NCI-H146 treated with DMSO at 0.1 percent for 48 hours (cell line): ENCODE measurements around the gene ANTKMT.
A peak's percentile ranks its signal among the peaks of the same experiment; 100 is the strongest.

Source experiments
- DNase-seq: peaks from one replicate; lab custom pipeline; 2025; ENCODE audit not compliant: unreplicated experiment; lab: John Stamatoyannopoulos, UW

ANTKMT gene

DNA sequence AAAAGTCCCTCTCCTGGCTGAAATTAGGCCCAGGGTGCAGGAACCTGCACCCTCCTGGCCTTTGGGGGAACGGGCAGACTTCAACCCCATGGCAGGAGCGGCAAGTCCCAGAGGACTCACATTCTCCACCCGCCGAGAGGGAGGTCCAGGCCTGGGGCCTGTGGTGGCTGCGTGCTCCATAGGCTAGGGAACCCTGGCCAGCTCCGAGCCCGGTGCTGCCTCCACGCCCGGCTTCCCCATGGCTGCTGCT lies 5.2 kb downstream of the ANTKMT start:
- DNase-seq: no peak

DNA sequence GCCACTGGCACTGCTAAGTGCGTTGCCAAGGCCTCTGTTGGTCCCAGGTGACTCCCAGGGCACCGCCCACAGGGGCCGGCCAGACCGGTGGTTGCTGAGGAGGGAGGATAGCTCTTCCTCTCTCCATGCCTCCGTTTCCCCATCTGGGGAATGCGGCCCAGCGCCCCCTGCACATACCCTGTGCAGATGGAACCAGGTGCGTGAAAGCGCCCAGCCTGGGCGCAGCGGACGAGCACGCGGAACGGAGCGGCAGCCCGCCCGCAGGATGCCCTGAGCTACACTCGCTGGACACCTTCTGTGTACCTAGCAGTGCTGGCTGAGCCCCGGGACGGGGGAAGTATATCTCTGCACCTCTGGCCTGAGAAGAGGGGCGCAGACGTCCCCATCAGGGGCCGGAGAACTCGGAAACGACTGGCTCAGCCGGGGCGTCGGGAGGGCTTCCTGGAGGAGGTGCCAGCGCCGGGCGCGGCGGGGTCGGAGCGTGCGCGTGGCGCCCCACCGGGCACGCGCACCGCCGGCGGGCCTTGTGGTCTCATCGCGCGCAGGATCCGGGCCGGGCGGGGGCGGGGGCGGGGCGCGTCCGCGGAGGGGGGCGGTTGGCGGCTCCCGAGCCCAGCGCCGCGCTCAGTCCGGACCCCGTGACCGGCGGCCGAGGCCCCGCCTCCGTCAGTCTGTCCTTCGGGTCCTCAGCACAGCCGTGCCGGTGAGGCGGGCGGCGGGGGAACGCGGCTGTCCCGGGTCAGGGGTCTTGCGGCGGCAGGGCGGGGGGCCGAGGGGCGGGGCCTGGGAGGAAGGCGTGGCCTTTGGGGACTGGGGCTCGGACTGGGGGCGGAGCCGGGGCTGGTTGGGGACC lies 5.7 kb downstream of the ANTKMT start, which contains the start of the genes CCDC78 and HAGHL:
Gene CCDC78, minus strand, starts transcription at position 6 of the 853 bp plus-strand sequence. CDS start 76 bp downstream, outside the sequence.
Gene HAGHL, plus strand, starts transcription at position 669 of the 853 bp plus-strand sequence. CDS start 404 bp downstream, outside the sequence.
- peak; percentile 16 for DNase-seq

DNA sequence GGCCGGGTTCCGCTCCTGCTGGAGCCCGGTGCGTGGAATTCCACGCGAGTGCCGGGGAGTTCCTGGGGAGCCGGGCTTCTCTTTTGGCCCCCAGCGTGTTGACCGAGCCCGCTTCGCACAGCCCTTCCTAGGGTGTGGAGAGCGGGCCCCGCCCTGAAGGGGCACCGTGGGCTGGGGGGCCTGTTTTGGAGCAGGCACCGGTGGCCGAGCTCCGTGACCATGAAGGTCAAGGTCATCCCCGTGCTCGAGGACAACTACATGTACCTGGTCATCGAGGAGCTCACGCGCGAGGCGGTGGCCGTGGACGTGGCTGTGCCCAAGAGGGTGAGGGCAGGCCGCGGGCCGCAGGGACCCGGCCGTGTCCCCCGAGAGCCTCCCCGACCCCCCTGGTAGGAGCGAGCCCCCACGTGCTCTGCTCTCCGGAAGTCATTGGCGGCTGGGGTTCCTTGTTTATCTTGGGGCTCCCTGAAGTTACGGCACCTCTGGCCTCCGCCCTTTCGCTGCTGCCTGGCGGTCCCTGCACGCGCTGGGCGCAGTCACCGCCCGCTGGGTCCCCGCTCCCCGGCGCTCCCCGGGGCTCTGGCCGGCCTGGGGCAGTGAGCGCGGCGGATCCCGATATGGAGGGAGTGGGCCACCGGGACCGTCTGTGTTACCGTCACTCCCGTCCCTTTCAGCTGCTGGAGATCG lies 6.5 kb downstream of the ANTKMT start:
- DNase-seq: no peak

DNA sequence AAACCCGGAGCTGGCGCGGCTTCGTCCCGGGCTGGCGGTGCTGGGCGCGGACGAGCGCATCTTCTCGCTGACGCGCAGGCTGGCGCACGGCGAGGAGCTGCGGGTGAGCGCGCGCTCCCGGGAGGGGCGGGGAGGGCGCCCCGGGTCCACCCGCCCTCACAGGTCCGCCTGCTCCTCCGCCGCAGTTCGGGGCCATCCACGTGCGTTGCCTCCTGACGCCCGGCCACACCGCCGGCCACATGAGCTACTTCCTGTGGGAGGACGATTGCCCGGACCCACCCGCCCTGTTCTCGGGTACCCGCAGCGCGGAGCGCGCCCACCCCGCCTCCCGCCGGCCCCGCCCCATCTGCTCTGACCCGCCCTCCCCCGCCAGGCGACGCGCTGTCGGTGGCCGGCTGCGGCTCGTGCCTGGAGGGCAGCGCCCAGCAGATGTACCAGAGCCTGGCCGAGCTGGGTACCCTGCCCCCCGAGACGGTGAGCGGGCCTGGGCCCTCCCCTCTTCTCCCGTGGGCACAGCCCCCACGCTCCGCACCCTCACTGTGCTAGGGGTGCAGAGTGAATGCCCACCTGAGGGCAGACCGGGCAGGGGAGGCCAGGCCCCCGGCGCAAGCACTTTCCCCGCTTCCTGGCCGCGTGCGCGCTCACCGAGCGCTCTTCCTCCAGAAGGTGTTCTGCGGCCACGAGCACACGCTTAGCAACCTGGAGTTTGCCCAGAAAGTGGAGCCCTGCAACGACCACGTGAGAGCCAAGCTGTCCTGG lies 7.4 kb downstream of the ANTKMT start:
- peak; percentile 66 for DNase-seq

DNA sequence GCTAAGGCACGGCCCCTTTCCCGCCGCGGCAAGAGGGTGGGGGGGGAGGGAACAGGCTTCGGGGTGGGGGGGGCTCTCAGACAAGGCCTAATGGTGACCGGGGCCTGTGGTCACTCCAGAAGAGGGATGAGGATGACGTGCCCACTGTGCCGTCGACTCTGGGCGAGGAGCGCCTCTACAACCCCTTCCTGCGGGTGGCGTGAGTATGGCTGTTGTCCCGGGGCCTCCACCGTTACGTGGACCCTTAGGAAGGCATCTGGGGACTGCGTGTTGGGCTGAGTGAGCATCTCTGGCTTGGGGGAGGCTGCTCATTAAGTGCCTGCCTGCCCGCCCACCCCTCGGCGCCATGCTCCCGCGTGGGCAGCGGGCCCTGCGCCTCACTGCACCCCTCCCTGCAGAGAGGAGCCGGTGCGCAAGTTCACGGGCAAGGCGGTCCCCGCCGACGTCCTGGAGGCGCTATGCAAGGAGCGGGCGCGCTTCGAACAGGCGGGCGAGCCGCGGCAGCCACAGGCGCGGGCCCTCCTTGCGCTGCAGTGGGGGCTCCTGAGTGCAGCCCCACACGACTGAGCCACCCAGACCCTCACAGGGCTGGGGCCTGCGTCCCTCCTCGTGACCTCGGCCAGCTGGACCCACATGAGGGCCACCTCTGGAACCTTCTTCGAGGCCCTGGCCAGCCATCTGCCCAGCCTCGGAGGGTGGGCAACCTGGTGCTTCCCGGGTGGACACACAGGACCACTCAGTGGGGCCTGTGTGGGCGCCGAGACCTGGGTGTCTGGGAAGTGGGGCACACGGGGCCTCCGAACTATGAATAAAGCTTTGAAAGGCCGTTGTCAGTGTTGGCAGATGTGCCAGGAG lies 8.2 kb downstream of the ANTKMT start:
- DNase-seq: no peak

DNA sequence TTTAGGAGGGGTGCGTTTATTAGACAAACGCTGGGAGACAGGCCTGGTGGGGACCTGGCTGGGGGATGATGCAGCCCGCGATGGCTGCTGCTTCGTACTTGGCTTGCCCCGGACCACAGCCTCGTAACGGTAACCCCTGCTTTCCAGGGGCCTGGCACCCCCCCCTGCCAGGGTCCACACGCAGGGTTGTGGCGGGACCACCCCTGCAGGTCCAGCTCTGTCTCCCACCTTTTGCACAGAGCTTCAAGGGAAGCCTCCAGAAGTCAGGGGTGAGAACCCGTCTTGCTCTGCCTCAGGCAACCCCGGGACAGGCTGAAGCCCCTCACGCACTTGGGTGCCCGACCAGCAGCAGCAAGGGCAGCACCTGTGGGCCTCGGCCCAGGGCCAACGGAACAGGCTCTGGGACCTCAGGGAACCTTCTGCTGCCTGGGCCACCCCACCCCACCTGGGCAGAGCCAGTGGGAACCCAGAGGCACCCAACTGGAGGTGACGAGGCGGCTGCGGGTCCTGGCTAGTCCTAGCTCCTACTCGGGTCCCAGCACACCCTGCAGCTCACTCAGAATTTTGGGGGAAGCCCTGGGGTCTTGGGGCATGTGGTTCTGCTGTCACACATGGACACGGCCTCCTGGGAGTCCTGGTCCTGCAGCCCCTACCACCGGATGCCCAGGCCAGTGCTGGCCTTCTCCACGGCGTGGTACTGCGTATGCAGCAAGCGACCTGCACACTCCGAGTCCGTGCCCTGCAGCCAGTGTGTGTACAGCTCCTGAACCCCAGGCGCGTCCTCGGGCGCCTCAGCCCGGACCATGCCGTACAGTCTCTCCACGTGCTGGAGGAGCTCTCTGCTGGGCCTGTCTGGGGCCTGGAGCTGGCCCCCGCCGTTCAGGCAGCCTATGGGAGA lies 9.1 kb downstream of the ANTKMT start:
- no peak for DNase-seq

DNA sequence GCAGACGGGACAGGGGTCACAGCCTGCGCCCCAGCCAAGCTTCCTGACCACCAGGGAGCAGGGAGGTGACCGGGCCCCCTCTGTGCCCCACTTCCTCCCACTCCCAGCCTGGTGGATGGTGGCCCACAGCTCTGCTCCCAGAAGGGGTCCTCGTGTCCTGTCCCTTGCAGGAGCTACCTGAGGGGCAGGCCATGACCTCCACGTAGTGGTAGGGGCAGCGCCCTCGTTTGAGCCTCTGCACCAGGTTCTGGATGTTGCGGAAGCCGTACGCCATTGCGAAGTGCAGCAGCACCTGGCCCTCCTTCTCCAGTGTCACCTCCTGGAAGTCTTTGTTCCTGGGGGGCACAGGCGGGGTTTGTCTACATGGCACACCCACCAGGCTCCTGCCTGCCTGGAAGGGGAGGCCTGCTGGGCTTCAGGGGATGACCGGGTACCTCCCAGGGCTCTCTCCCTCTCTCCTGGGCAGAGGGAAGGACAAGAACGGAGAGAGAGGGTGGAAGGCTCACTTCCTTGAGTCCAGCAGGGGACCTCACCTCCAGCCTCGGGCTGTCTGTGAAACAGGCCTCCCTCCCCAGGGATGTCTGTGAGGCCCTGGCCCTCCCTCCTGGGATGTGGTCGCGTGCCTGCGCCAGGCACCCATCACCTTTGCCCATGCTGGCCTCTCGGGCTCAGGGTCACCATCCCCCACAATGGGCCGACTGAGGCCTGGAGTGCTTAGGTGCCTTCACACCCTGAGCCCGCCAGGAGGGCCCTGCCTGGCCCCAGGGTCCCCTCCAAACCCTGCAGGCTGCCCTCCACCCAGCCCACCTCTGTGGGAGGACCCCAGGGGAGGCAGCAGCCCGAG lies 9.9 kb downstream of the ANTKMT start:
- no peak for DNase-seq

DNA sequence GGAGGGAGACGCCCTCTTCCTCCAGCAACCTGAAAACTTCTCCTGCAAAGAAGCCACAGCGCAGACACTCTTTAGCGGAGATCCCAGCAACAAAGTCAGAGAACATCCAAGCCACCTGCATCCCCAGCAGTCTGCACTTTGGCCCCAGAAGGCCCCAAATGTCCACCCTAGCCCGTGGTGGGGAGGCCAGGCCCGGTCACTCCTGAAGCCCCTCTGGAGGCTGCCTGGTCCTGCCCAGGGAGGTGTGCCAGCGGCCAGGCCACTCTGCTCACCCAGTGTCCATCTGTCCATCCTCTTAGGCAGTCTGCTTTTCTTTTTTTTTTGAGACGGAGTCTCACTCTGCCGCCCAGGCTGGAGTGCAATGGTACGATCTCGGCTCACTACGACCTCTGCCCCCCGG lies 11.4 kb downstream of the ANTKMT start:
- no peak for DNase-seq

DNA sequence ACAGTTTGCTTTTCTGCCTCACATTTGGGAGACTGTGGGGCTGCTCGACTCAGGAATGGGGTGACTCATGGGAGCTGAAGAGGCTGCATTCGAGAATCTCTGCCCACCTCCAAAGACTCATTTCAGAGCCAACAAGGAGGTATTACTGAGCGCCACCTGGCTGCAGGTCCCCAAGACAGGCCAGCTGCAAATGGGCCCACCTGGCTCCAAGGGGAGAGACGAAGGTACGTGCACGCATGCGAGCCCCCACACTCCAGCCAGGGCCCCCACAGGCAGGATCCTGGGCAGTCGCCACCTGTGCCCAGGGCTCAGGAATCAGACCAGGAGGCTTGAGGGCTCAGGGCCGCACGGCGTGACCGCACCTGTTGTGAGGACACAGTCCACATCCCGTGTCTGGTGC lies 12.0 kb downstream of the ANTKMT start:
- DNase-seq: no peak

DNA sequence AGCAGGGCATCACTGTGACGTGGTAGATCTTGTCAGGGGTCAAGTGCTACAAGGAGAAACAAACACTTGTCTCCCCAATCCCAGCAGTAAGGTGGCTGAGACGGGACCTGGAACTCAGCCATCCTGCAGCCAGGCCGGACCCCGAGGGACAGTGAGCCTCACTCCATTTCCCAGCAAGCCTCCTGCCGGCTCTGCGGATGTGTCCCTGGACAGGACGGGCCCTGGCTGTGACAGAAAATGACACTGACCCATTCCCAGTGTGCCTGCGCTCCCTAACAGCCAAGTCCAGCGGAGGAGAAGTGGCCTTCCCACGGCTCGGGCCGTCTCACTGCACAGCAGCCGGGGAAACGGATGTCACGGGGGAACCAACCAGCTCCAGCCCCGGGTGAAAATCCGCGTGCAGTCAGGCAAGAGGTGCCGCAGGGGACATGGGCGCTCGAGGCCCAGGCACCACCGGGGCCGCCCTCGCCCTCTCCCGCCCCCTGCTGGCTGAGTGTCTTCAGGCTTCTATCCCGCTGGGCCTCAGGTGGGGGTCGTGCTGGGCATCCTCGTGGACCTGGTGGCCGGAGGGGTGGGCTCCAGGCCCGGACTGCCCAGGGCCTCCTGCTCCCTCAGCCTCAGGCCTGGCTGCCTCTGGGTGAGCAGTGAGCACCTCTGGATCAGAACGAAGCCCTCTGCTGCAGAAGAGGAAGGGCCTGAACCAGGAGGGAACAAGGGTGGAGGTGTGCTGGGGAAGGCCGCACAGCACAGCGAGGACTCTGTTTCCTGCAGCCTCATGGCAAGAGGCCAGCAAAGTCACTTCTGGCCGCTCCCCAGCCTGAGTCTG lies 12.6 kb downstream of the ANTKMT start:
- no peak for DNase-seq

DNA sequence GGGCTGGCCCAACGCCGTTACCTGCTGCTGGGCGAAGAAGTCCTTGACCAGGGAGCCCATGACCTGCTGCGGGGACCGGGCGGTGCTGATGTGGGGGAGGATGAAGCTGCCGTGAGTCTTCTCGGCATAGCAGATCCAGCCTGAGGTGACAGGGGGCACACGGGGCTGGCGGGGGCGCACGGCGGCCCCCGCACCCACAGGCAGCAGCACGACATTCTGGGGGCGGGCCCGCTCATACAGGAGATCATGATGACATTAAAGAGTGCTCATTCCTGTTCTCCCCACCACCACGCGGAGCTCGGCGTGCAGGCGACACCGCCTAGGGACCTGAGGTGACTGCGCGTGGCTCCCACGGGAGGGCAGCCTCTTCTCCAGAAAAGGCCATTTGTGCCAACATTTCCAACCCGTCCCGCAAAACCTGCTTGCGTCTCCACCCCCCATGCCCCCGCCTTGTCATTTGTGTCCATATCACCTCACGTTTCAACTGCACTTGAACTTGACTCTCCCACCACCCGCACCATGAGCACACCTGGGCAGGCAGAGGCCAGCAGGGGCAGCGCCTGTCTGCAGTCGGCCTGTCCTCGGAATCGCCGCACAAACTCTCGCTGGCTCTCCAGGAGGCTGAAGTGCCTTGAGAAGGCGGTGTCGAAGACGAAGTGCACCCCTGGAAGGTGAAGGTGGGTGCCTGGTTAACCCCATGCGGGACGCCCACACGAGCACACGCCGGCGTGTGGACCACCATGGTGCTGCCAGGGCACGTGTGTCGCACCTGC lies 13.4 kb downstream of the ANTKMT start:
- DNase-seq: no peak

DNA sequence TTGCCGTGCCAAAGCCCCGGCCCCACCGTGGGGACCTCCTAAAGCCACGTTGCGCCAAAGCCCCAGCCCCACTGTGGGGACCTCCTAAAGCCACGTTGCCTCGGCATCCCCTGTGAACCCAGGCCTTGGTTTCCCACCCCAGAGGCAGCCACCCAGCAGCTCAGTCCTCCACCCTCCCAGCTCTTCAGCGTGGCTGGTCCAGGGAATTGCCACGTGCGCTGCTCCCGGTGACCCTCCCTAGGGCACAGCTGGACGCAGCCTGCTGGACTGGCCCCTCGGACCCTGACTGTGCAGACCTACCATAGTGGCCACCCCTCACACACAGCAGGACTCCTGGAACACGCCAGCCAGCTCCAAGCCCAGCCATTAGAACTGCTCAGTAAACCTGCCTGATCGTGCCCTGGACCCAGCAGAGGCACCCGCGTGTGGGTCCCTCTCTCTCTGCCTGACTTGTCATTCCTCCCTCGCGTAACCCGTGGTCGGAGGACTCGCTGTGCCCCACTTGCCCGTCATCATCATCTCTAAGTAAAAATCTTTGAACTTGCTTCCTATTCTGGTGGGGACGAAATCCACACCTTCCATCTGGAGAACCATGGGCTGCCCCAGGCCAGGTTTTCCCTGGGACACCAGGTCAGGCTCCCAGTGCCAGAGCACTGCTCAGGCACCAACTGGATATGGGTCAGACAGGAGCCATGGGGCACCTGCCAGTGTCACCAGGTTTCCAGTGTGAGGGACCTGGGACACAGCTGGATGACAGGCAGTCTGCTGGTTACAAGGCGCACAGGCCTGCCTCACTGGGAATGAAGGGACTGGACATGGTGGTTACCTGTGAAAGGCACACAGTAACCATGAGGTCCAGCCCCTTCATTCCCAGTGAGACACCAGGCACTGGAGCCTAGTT lies 14.3 kb downstream of the ANTKMT start:
- DNase-seq: no peak

DNA sequence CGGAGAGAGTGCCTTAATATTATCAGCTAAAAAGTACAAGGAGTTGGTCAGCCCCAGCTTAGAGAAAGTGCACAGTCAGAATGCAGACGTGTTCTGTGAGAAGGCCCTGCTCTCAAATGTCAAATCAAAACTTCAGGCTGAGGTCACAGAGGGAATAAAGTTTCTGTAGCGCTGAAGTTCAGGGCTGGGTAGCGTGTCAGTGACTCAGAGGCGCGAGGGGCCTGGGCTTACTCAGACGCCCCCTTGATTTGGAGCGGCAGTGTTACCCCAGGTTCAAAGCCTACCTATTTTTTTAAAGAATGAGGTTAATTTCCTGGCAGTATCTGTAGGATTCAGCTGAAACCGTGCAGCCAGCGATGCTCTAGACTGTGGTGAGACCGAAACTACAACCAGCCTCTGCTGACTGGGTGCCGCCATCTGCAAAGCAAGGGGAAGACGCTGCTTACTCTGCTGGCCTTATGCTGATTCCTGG lies 15.1 kb downstream of the ANTKMT start:
- DNase-seq: no peak

DNA sequence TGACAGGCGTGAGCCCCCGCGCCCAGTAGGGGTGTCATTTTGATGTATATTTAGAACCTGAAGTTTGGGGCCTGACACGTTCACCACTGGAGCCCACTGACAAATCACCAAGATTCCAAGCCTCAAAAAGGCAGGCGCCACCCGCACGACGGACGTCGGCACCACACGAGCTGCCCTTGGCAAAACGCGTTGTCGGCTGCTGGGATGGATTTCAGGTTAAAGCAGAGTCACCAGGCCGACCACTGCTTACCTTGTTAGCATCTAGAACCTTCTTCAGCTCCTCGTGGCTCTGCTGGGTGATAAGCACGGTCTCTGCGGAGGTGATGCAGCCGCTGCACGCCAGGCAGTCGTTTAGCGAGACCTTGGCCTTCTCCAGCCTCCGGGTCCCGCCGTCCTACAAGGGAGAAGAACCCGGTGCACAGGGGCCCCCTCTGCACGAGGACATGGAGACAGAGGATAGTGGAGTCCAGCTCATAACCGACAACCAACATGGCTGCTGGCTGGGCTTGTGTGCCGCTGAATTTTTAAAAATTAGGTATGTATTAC lies 16.1 kb downstream of the ANTKMT start:
- no peak for DNase-seq

DNA sequence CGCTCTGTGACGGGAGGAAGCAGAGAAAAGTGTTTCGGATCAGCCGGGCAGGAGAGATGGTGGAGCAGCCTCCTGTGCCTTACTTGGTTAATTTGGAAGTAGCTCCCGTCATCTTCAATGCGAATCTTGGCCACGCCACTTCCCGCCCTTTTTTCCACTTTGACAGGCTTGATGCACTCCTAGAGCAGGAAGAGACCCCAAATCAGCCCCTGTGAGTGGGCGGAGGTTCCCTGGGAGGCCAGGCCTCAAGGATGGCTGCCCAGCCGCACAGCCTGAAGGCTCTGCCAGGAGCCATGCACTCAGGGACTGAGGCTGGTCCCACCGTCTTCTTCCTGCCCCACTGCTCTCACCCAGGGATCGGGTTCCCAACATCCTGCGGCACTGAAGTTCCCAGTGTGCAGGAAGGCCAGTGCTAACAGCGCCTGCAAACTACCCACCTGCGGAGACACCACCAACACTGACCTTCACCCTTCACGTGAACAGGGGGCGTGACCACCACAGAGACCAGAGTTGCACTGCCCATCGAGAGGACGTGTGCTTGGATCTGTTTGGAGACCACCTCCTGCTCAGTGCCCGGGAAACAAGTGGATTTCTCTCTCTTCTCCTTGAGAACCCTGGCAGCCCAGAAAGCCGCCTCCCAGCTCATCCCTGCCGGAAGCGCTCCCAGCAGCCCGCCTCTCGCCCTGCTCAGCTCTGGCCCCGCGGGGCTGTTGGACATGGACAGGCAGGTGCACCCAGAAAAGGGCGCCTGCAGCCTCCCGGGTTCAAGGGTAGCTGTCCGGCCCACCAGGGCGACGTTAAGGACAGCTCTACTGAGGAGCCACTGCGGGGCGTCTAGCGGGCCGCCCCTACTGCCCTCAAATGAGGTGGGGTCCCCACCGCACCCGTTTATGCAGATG lies 18.9 kb downstream of the ANTKMT start:
- DNase-seq: peak; percentile 14
